GM19043 (cell line): ENCODE results near the gene MXI1.

Source experiments
- ATAC-seq: cut with Tn5 transposase; IDR thresholded peaks from one replicate; pipeline ENCODE4 v1.9.1; 2021; ENCODE audit warnings: low read depth; ENCODE audit not compliant: unreplicated experiment

MXI1 gene

DNA sequence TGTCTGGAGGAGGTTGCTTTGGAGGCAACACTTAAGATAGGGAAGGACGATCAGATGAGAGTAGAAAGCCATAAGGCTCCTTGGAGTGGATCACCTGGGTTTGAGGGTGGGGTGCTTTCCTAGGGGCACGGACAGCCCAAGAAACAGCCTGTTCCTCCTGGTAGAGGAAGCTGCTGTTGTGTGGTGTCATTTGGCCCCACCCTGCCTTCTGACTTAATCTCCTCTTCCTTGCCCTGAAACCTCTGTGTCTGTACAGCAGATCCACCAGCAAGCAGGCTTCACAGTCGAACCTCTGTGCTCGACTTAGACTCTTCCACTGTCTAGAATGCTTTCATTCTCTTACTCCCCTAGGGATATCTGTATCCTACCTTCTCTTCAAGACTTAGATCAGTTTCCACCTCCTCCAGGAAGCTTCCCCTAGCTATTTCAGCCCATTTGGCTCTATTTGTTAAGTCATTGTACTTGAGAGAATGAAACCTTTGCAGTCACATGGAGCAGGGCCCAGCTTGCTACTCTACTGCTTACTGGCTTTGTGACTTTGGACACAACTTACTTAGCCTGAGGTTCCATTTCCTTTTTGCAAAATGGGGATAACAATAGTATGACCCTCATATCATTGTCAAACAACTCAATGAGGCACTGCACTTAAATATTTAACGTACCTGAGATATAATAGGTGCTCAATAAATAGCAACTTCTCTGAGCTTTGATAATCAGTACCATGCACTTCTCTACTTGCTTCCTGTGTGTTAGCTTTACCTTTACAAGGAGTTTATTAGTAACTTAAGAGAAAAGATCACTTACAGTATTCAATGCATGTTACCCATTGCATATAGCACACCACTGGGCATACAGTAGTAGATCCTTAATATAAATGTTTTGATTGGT is 5.0 kb downstream of the MXI1 start:
- ATAC-seq = no peak

DNA sequence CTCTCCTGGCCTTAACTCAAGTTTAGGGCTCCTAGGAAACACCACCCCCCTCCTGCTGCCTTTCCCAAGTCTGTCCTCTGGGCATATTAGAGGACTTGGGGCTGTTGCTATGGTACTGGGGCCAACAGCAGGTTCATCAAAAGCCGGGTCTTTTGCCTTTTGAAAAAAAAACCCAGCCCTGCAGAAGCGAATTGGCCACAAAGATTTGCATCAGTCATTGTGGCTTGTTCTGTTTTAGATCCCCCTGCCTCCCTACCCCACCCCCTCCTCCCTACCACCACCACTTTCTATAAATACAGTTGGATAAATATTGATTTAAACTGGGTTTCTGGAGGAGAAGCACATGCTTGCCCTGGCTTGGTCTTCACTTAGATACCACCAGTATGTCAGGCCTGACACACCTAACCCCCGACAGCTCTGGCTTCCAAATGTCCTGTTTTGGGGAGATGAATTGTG is 7.0 kb downstream of the MXI1 start:
- ATAC-seq = no peak

GRCh38 chr10:110215286-110216170 is 8.1 kb downstream of the MXI1 start:
- no peak for ATAC-seq

DNA sequence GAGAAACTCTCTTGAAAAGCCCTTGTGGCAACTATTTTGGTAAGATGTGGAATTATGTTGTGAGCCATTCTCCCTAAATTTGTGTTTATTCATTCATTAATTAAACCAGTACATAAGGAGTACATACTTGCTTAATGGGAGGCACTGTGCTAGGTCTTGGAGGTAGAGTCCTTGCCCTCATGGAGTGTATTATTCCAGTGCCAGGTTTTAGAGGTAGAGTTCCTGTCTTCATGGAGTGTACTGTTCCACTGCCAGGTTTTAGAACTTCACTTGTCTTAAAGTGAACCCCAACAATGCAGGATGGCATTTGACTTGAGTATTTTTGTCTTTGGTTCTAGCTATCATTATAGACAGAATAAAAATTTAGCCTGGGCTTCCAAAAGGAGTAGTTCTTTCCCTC is 8.8 kb downstream of the MXI1 start:
- no peak for ATAC-seq

DNA sequence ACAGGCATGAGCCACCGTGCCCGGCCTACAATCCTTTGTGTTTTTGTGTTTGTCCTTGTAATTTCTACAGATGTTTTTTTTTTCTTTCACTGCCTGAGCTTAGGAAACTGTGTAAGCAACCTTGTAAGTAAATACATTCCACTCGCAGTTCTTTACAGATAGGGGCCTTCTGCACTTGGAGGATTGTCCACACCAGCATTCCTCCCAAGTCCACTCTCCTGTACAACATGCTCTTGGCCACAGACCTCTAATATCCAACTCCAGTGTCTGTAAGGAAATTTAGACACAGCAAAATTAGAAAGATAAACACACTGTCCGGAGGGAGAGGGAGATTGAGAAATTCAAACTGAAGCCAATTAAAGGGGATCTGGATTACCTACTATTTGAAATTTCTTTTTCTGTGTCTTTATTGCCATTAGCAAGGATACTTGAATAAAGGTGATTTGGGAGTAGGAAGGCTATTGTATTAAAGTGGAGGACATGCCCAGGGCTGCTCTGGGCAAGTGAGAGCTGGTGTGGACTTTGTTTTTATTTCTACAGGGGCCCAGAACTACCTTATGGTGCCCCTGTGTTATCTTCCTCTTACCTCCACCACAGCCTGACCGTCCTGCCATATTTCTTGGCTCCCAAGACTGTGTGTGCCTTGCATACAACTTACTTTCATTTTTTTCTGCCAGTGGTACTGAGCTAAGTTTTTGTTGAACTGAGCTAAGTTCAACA is 9.7 kb downstream of the MXI1 start:
- no peak for ATAC-seq

GRCh38 chr10:110217662-110218008 is 10.2 kb downstream of the MXI1 start:
- ATAC-seq = no peak

GRCh38 chr10:110218632-110219031 is 11.2 kb downstream of the MXI1 start:
- no peak for ATAC-seq

DNA sequence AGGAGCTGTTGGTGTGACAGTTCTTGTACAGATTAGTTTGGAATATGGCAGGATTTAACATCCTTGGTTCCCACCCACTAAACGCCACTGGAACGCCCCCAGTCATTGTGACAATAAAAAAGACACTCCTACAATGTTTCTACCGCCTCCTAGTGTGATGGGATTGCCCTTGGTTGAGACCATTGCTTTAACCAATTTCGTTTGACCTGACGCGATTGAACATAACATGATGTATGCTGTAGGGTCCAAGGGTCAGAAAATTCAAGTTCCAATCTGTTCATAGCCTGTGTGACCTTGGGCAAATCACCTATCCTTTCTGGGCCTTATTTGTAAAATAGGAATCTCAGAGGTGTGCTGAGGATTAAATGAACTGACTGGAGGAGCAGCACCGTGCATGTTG is 12.5 kb downstream of the MXI1 start:
- ATAC-seq = no peak

DNA sequence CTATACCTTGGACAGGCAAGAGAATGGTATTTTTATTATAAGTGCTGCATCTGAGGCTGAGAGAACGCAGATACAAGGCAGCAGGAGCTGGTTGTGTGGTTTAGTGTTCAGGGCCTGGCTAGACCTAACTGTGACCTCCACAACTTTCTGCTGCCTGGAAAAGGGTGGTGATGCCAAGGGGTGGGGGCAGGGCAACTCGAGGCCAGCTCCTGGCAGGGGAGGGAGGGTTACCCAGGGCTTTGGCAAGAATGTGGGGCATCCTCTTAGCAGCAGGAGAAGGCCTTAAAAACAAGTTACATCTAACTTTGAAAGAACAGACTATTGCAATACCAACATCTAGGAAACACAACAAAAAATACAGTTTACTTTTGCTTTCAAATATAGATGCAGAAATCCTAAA is 13.0 kb downstream of the MXI1 start:
- no peak for ATAC-seq

DNA sequence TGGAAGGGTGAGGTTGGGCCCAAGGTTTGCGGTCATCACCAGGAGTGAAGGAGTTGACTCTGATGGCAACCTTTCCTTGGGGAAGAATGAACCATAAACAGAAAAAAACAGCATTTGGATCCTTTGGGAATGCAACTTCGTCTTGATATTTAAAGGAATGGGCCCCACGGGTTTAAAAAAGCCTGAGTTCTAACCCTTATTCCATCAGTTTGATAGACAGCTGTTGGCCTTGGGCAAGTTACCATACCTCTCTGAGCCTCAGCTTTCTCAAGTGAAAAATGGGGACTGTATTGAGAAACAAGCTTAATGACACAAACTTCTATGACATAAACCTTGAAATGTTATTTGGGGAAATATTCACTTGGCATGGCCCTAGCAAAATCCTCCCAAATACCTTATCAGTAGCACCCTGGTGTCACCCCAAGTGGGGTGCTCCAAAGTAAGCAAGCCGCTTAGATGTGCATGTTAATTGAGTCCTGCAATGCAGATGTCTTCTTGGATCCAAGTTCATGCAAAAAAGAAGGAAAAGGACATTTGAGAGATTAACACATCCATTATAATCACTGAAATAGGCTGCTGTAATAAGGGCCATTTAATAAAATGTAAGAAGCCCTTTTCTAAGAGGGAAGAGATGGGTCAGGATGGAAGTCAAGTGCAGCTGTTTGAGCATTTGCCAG is 13.8 kb downstream of the MXI1 start:
- no peak for ATAC-seq

GRCh38 chr10:110221721-110222261 is 14.4 kb downstream of the MXI1 start:
- ATAC-seq = peak; percentile 45

- ATAC-seq = no peak
Observed at GRCh38 chr10:110222641-110223297, 15.4 kb downstream of the MXI1 start.

- ATAC-seq = no peak
Observed at GRCh38 chr10:110223298-110223925, 16.0 kb downstream of the MXI1 start.

GRCh38 chr10:110224992-110225391 is 17.6 kb downstream of the MXI1 start:
- no peak for ATAC-seq

DNA sequence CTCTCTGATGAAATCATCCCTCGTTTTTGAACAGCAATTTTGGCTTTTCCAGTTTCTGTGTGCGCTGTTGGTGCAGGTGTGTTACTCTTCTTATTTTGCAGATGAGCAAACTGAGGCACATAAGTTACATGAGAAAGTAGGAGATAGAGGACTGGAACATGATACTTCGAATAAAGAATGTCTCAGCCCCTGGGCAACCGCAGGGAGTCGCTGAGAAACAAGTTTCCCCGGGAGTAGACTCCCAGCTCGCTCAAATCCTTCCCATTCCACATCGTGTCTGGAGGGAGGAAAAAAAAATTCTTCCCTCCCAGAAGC is 18.0 kb downstream of the MXI1 start:
- ATAC-seq = peak; percentile 2

- ATAC-seq = peak; percentile 73
Observed at GRCh38 chr10:110225756-110226542, 18.5 kb downstream of the MXI1 start.

- ATAC-seq = no peak
Observed at GRCh38 chr10:110226543-110226925, 19.1 kb downstream of the MXI1 start.

GRCh38 chr10:110226926-110227641 is 19.7 kb downstream of the MXI1 start:
- ATAC-seq = no peak
